ENCODE data around the gene SUCLA2.

SUCLA2 gene

DNA sequence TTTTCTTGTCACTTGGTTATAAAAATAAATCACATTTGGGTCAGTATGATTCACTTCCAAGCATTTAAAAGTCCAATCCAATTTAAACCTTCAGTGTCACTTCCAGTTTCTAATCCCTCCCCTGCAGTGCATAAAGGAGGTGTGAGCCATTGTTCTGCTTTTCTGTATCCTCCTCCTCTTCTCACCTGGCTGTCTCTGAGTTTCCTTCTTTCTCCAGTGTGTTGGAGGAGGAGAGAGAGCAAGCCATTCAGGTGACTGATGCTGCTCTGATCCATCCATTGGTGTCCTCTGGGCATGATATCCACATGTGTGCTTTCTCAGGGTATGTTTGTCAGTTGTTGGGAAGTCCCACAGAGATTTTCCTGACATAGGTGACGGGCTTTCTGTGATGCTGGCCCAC lies 37.7 kb upstream of the SUCLA2 start:
- Histone ChIP-seq H3K9me3 (ENCODE audit: low read length) (no peaks in the 10 kb centered on the region), H3K36me3 (ENCODE audit: insufficient read depth, low read length) (peaks cover 34% of the 10 kb centered on the region), H3K4me2 (ENCODE audit: low read length) (peak overlapping the region; percentile 87), H3K79me2 (ENCODE audit: insufficient read depth, low read length) (peaks cover 4% of the 10 kb centered on the region; the same call in 1 of the 2 replicates), H3K4me3 (ENCODE audit: low read depth, low read length, poor library complexity, severe bottlenecking) (peak overlapping the region; percentile 69), H3K4me1 (ENCODE audit: insufficient read depth, low read length, severe bottlenecking) (peaks cover 23% of the 10 kb centered on the region), H3K27me3 (ENCODE audit: insufficient read depth, low read length) (no peaks in the 10 kb centered on the region), H2AFZ (ENCODE audit: low read length) (no peak overlapping the region), H4K20me1 (ENCODE audit: insufficient read depth, low read length) (no peaks in the 10 kb centered on the region), H3K9ac (ENCODE audit: low read length) (peak overlapping the region; percentile 70), H3F3A (ENCODE audit: insufficient read depth, low read length) (no peaks in the 10 kb centered on the region), H3K9me2 (ENCODE audit: low read depth, low read length) (no peaks in the 10 kb centered on the region), H3K27ac (ENCODE audit: low read depth, low read length, poor library complexity, severe bottlenecking) (peak overlapping the region; percentile 88)
- TF ChIP-seq, protein P1, sequence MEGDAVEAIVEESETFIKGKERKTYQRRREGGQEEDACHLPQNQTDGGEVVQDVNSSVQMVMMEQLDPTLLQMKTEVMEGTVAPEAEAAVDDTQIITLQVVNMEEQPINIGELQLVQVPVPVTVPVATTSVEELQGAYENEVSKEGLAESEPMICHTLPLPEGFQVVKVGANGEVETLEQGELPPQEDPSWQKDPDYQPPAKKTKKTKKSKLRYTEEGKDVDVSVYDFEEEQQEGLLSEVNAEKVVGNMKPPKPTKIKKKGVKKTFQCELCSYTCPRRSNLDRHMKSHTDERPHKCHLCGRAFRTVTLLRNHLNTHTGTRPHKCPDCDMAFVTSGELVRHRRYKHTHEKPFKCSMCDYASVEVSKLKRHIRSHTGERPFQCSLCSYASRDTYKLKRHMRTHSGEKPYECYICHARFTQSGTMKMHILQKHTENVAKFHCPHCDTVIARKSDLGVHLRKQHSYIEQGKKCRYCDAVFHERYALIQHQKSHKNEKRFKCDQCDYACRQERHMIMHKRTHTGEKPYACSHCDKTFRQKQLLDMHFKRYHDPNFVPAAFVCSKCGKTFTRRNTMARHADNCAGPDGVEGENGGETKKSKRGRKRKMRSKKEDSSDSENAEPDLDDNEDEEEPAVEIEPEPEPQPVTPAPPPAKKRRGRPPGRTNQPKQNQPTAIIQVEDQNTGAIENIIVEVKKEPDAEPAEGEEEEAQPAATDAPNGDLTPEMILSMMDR (IDR thresholded peaks at IDR 0.05; ENCODE audit: low read length) = no peak
- no peak for TF ChIP-seq EZH2 (IDR thresholded peaks at IDR 0.05; ENCODE audit: borderline replicate concordance, low read length)

DNA sequence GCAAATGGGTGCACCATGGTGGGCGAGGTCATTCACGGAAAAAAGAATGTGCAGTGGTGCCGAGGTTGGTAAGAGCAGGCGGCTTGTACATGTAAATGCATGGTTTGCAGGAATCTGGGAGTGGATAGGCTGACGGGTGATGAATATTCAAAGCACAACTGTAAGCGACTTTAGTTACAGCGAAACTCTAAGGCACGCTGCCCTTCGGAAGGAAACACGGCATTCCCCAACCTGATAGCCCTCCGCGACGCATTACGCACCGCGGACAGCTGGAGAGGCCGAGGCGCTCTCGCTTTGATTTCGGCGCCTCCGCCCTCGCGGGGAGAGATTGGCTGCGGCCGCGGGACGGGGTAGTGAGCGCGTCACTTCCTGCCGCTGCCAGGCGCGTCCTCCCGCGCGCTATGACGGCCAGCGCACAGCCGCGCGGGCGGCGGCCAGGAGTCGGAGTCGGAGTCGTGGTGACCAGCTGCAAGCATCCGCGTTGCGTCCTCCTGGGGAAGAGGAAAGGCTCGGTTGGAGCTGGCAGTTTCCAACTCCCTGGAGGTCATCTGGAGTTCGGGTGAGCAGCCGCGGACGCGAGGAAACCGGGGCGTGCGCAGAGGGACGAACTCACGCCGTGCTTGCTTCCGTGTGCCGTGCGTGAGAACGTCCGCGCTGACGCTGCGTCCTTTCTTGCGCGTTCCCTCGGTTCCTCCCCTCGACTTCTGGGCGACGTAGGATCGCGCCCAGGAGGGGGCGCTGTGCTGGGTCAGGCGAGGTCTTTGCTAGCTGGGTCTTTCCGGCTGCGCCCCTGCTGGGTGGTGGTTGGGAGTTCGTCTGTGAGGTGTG lies 36.5 kb upstream of the SUCLA2 start, which contains the start of gene NUDT15:
TSS of gene NUDT15 (plus strand) at position 381 of the 828 bp plus-strand sequence. CDS start at position 402, 21 bp downstream.
- Histone ChIP-seq H3K9me3 (ENCODE audit: low read length) (no peaks in the 10 kb centered on the region), H3F3A (ENCODE audit: insufficient read depth, low read length) (no peaks in the 10 kb centered on the region), H3K27ac (ENCODE audit: low read depth, low read length, poor library complexity, severe bottlenecking) (peak within 1 kb of the TSS; percentile 88), H3K27me3 (ENCODE audit: insufficient read depth, low read length) (no peaks in the 10 kb centered on the region), H3K4me2 (ENCODE audit: low read length) (peak within 1 kb of the TSS; percentile 87), H4K20me1 (ENCODE audit: insufficient read depth, low read length) (no peaks in the 10 kb centered on the region), H3K9me2 (ENCODE audit: low read depth, low read length) (no peaks in the 10 kb centered on the region), H3K4me1 (ENCODE audit: insufficient read depth, low read length, severe bottlenecking) (peaks cover 23% of the 10 kb centered on the region), H3K79me2 (ENCODE audit: insufficient read depth, low read length) (peaks cover 4% of the 10 kb centered on the region; the same call in 1 of the 2 replicates), H2AFZ (ENCODE audit: low read length) (no peak within 1 kb of the TSS; the same call in 1 of the 2 replicates), H3K9ac (ENCODE audit: low read length) (peak within 1 kb of the TSS; percentile 70), H3K36me3 (ENCODE audit: insufficient read depth, low read length) (peaks cover 27% of the 10 kb centered on the region), H3K4me3 (ENCODE audit: low read depth, low read length, poor library complexity, severe bottlenecking) (peak within 1 kb of the TSS; percentile 69)
- TF ChIP-seq, protein P1 (IDR thresholded peaks at IDR 0.05; ENCODE audit: low read length) = peak; percentile 98
- TF ChIP-seq EZH2 (IDR thresholded peaks at IDR 0.05; ENCODE audit: borderline replicate concordance, low read length) = no peak

- no peak overlapping the region for H2AFZ ChIP-seq (ENCODE audit: low read length)
- H3K9me3 ChIP-seq (ENCODE audit: low read length) = peaks cover 6% of the 10 kb centered on the region; the same call in 1 of the 2 replicates
- no peak overlapping the region for H3K27ac ChIP-seq (ENCODE audit: low read depth, low read length, poor library complexity, severe bottlenecking)
- no peaks in the 10 kb centered on the region for H3K79me2 ChIP-seq (ENCODE audit: insufficient read depth, low read length)
- H3K4me2 ChIP-seq (ENCODE audit: low read length) = no peak overlapping the region
- H3F3A ChIP-seq (ENCODE audit: insufficient read depth, low read length) = no peaks in the 10 kb centered on the region
- H3K27me3 ChIP-seq (ENCODE audit: insufficient read depth, low read length) = no peaks in the 10 kb centered on the region
- H3K9me2 ChIP-seq (ENCODE audit: low read depth, low read length) = no peaks in the 10 kb centered on the region
- H3K9ac ChIP-seq (ENCODE audit: low read length) = no peak overlapping the region
- H3K4me1 ChIP-seq (ENCODE audit: insufficient read depth, low read length, severe bottlenecking) = no peaks in the 10 kb centered on the region
- H4K20me1 ChIP-seq (ENCODE audit: insufficient read depth, low read length) = no peaks in the 10 kb centered on the region
- TF ChIP-seq, protein P1 (IDR thresholded peaks at IDR 0.05; ENCODE audit: low read length) = no peak
- no peak for TF ChIP-seq EZH2 (IDR thresholded peaks at IDR 0.05; ENCODE audit: borderline replicate concordance, low read length)
- no peak overlapping the region for H3K4me3 ChIP-seq (ENCODE audit: low read depth, low read length, poor library complexity, severe bottlenecking)
- H3K36me3 ChIP-seq (ENCODE audit: insufficient read depth, low read length) = peaks cover 17% of the 10 kb centered on the region
Measured at GRCh38 chr13:48029859-48030258, 28.8 kb upstream of the SUCLA2 start.

Measured in OCI-LY1 (cell line).